ENCODE measurements around the gene ARHGAP26. TPM values are rescaled to one million over a fixed set of nuclear protein-coding genes. Genes with fewer than 3 reads are reported as not detected.

ARHGAP26 gene
- total RNA-seq, 1 donor from 2014 or later = 12.7 TPM

- Mint-ChIP-seq H3K4me3 (no peak overlapping the region), H3K27ac (no peak overlapping the region), H3K4me1 (peaks cover 2% of the 10 kb centered on the region), H3K27me3 (no peaks in the 10 kb centered on the region), H3K9me3 (no peaks in the 10 kb centered on the region), H3K36me3 (ENCODE audit: low read depth) (peaks cover 31% of the 10 kb centered on the region)
- intact Hi-C loops (cut with micrococcal nuclease) = no loop called here
- DNase-seq = no peak
Measured at GRCh38 chr5:142906863-142907671, 136.9 kb downstream of the ARHGAP26 start.

GRCh38 chr5:142908659-142909058, 138.5 kb downstream of the ARHGAP26 start:
- Mint-ChIP-seq H3K27ac (no peak overlapping the region), H3K27me3 (no peaks in the 10 kb centered on the region), H3K36me3 (ENCODE audit: low read depth) (peaks cover 33% of the 10 kb centered on the region), H3K9me3 (no peaks in the 10 kb centered on the region), H3K4me3 (no peak overlapping the region), H3K4me1 (peaks cover 2% of the 10 kb centered on the region)
- no peak for DNase-seq
- intact Hi-C loops (cut with micrococcal nuclease) = no loop called here

GRCh38 chr5:142910128-142910527, 140.0 kb downstream of the ARHGAP26 start:
- no peak for DNase-seq
- H3K4me3 Mint-ChIP-seq = no peak overlapping the region
- intact Hi-C loops (cut with micrococcal nuclease) = no loop called here
- H3K27ac Mint-ChIP-seq = no peak overlapping the region
- H3K4me1 Mint-ChIP-seq = peaks cover 2% of the 10 kb centered on the region
- H3K9me3 Mint-ChIP-seq = no peaks in the 10 kb centered on the region
- peaks cover 21% of the 10 kb centered on the region for H3K36me3 Mint-ChIP-seq (ENCODE audit: low read depth)
- no peaks in the 10 kb centered on the region for H3K27me3 Mint-ChIP-seq

- no peak for DNase-seq
- Mint-ChIP-seq H3K4me1 (peaks cover 2% of the 10 kb centered on the region), H3K27ac (no peak overlapping the region), H3K27me3 (no peaks in the 10 kb centered on the region), H3K4me3 (no peak overlapping the region), H3K36me3 (ENCODE audit: low read depth) (peaks cover 23% of the 10 kb centered on the region), H3K9me3 (no peaks in the 10 kb centered on the region)
- intact Hi-C loops (cut with micrococcal nuclease) = no loop called here
Measured at GRCh38 chr5:142911170-142911569, 141.0 kb downstream of the ARHGAP26 start.

GRCh38 chr5:142911775-142912174, 141.6 kb downstream of the ARHGAP26 start:
- H3K36me3 Mint-ChIP-seq (ENCODE audit: low read depth) = peaks cover 20% of the 10 kb centered on the region
- H3K27ac Mint-ChIP-seq = no peak overlapping the region
- DNase-seq = no peak
- no peak overlapping the region for H3K4me3 Mint-ChIP-seq
- H3K27me3 Mint-ChIP-seq = no peaks in the 10 kb centered on the region
- no peaks in the 10 kb centered on the region for H3K9me3 Mint-ChIP-seq
- intact Hi-C loops (cut with micrococcal nuclease) = no loop called here
- peaks cover 2% of the 10 kb centered on the region for H3K4me1 Mint-ChIP-seq

- Mint-ChIP-seq H3K36me3 (ENCODE audit: low read depth) (peaks cover 18% of the 10 kb centered on the region), H3K4me1 (no peaks in the 10 kb centered on the region), H3K4me3 (no peak overlapping the region), H3K27ac (no peak overlapping the region), H3K27me3 (no peaks in the 10 kb centered on the region), H3K9me3 (no peaks in the 10 kb centered on the region)
- no peak for DNase-seq
- intact Hi-C loops (cut with micrococcal nuclease) = no loop called here
Measured at GRCh38 chr5:142913728-142914338, 143.7 kb downstream of the ARHGAP26 start.

- no peak overlapping the region for H3K27ac Mint-ChIP-seq
- no peaks in the 10 kb centered on the region for H3K9me3 Mint-ChIP-seq
- H3K27me3 Mint-ChIP-seq = no peaks in the 10 kb centered on the region
- no peaks in the 10 kb centered on the region for H3K4me1 Mint-ChIP-seq
- DNase-seq = no peak
- H3K4me3 Mint-ChIP-seq = no peak overlapping the region
- intact Hi-C loops (cut with micrococcal nuclease) = no loop called here
- H3K36me3 Mint-ChIP-seq (ENCODE audit: low read depth) = peaks cover 18% of the 10 kb centered on the region
Measured at GRCh38 chr5:142915038-142915437, 144.9 kb downstream of the ARHGAP26 start.

GRCh38 chr5:142915813-142916424, 145.7 kb downstream of the ARHGAP26 start:
- no peaks in the 10 kb centered on the region for H3K4me1 Mint-ChIP-seq
- H3K27me3 Mint-ChIP-seq = no peaks in the 10 kb centered on the region
- peak; percentile 63 for DNase-seq
- H3K27ac Mint-ChIP-seq = no peak overlapping the region
- H3K9me3 Mint-ChIP-seq = no peaks in the 10 kb centered on the region
- no peak overlapping the region for H3K4me3 Mint-ChIP-seq
- H3K36me3 Mint-ChIP-seq (ENCODE audit: low read depth) = peaks cover 16% of the 10 kb centered on the region
- intact Hi-C loops (cut with micrococcal nuclease) = no loop called here

GRCh38 chr5:142918959-142919635, 148.9 kb downstream of the ARHGAP26 start:
- Mint-ChIP-seq H3K36me3 (ENCODE audit: low read depth) (peaks cover 2% of the 10 kb centered on the region), H3K9me3 (no peaks in the 10 kb centered on the region), H3K4me1 (peaks cover 13% of the 10 kb centered on the region), H3K4me3 (no peak overlapping the region), H3K27me3 (no peaks in the 10 kb centered on the region), H3K27ac (no peak overlapping the region)
- intact Hi-C loops (cut with micrococcal nuclease) = no loop called here
- no peak for DNase-seq

- intact Hi-C loops (cut with micrococcal nuclease) = loop anchor here (5.0 kb wide), 1 partner anchor 1271 kb away; no protein-coding TSS in a partner anchor
- peaks cover 29% of the 10 kb centered on the region for H3K4me1 Mint-ChIP-seq
- no peaks in the 10 kb centered on the region for H3K27me3 Mint-ChIP-seq
- no peak overlapping the region for H3K4me3 Mint-ChIP-seq
- DNase-seq = no peak
- no peaks in the 10 kb centered on the region for H3K36me3 Mint-ChIP-seq (ENCODE audit: low read depth)
- no peak overlapping the region for H3K27ac Mint-ChIP-seq
- no peaks in the 10 kb centered on the region for H3K9me3 Mint-ChIP-seq
Measured at GRCh38 chr5:142920849-142921612, 150.9 kb downstream of the ARHGAP26 start.

- Mint-ChIP-seq H3K9me3 (no peaks in the 10 kb centered on the region), H3K27ac (no peak overlapping the region)
- DNase-seq = no peak
Measured at GRCh38 chr5:142922223-142922952, 152.2 kb downstream of the ARHGAP26 start.

GRCh38 chr5:142924135-142924883, 154.1 kb downstream of the ARHGAP26 start:
- Mint-ChIP-seq H3K36me3 (ENCODE audit: low read depth) (no peaks in the 10 kb centered on the region), H3K9me3 (no peaks in the 10 kb centered on the region), H3K4me1 (peaks cover 38% of the 10 kb centered on the region), H3K4me3 (no peak overlapping the region), H3K27ac (no peak overlapping the region), H3K27me3 (no peaks in the 10 kb centered on the region)
- DNase-seq = peak; percentile 63
- intact Hi-C loops (cut with micrococcal nuclease) = loop anchor here (2.0 to 5.0 kb wide), 3 partner anchors 84 to 1268 kb away; partner anchors contain the start of gene NR3C1

More at GRCh38 chr5:142922223-142922952, 152.2 kb downstream of the ARHGAP26 start:
- intact Hi-C loops (cut with micrococcal nuclease) = loop anchor here (1.0 to 5.0 kb wide), 3 partner anchors 903 to 1270 kb away; no protein-coding TSS in a partner anchor
- H3K4me3 Mint-ChIP-seq = no peak overlapping the region
- H3K27me3 Mint-ChIP-seq = no peaks in the 10 kb centered on the region
- H3K4me1 Mint-ChIP-seq = peaks cover 36% of the 10 kb centered on the region
- no peaks in the 10 kb centered on the region for H3K36me3 Mint-ChIP-seq (ENCODE audit: low read depth)

Measured in activated CD4-positive, alpha-beta T cell treated with anti-CD3 and anti-CD28 coated beads, Interleukin-2, amount 10 ng/mL, durations not matched to agents 24 days and 14 days (primary cell).